Nucleus accumbens (tissue), 56 donors: ENCODE measurements around the gene CHMP4A.
A peak's percentile ranks its signal among the peaks of the same experiment; 100 is the strongest.
"Not testable (repeated sequence)": the region's sequence is repeated elsewhere in the genome, so short reads cannot be mapped to it uniquely, and the experiment has no call there.

ENCODE experiments used
- DNase-seq, 56 donors: peaks; one replicate each; lab custom pipeline; 2025; lab: John Stamatoyannopoulos, UW

CHMP4A gene

GRCh38 chr14:24249230-24250021, 36.1 kb upstream of the CHMP4A start:
- DNase-seq, result no peak

DNA sequence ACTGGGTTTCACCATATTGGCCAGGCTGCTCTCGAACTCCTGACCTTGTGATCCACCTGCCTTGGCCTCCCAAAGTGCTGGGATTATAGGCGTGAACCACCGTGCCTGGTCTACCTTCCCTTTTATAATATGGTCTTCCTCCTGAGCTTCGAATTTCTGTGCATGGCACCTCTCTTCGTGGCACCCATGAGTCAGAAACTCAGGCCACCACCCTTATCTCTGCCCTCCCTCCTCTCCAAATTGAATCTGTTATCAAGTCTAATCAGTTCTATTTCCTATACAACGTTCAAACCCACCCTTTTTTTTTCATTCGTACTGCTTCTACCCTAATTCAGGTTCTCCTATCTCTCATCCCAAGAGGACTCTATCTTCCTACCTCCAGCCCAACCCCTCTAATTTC, 34.1 kb upstream of the CHMP4A start:
- no peak for DNase-seq

GRCh38 chr14:24246765-24247212, 33.5 kb upstream of the CHMP4A start:
- DNase-seq, result no peak

GRCh38 chr14:24245350-24245749, 32.1 kb upstream of the CHMP4A start:
- not testable (repeated sequence) for DNase-seq

- peak in 4 of 56 donors; percentile 29 to 63 (median 48) for DNase-seq
Observed at GRCh38 chr14:24243336-24243836, 30.1 kb upstream of the CHMP4A start.

GRCh38 chr14:24241829-24242443, 28.6 kb upstream of the CHMP4A start:
- DNase-seq, result peak in 33 of 56 donors; percentile 57 to 99 (median 95)

DNA sequence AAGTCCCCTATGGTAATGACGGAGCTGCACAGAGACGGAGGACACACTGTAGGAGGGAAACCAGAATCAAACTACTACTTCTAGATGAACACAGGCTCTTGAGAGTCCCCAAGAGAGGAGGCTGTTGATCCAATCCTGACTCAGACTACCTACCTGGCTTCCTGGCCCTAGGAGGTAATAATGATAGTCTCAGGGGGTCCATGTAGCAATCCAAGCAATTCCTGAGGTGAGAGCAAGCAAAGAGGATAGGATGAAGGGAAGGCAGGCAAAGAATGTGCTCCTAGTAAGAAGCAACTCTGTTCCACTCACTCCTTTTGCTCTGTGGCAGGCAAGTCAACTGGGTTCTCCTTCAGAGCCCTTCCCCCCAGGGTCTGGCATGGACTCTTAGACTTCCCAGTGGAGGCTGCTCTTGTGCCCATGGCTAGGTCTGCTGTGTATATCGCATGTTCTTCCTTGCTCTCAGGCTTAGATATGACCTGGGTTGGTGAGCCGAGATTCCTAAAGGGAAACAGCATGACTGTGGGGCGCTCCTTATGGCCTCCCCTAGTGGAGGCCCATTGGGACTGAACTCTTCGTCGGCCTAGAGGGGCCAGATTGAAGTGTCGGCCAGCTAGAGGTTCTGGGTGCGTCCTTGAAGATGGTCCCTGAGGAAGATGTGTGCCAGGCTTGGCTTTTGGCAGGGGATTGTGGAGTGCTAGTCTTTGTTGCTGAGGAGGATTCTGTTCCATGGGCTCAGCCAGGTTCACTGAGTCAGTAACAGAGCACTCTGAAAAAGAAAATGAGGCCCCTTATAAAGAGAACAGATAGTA, 27.0 kb upstream of the CHMP4A start:
- no peak for DNase-seq

DNA sequence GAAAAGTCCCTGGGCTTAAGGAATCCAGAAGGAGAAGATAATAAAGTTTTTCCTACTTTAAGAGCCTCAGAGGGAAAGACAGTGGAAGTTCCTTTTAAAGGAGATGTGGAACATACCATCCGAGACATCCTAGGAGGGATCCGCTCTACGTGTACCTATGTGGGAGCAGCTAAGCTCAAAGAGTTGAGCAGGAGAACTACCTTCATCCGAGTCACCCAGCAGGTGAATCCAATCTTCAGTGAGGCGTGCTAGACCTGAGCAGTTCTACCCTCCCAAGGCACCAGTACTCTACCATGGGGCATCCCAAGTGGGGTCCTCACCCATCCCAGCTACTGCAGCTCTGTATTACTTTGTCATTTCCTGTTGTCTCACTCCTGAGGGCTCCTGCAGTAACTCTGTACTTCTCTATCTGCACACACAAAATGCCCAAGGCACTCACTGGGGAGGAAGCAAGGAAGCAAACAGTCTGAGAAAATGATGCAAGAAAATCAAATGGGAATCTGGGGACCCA, 25.3 kb upstream of the CHMP4A start:
- DNase-seq, result no peak

- no peak for DNase-seq
Observed at GRCh38 chr14:24238123-24238522, 24.8 kb upstream of the CHMP4A start.

DNA sequence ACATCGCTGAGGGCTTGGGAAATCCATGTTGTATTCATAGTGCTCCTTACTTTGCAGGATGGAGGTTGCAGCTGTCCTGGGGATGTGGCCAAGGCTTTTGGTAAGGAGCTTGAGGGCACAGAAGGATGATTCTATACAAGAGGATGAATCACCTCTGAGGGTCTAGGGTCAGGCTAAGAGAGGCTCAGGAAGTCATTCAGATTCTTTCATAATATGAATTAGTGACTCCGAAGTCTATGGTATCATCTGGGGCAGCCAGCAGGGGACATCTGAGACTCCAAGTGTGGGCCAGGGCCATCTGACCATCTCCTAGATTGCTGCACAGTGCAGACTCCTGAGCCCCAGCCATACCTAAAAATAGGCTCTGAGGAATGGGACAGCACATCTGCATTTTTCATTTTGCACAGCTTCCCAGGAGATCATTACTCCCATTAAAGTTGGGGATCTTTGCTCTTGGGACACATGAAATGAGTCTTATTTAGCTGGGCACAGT, 24.2 kb upstream of the CHMP4A start:
- DNase-seq, result no peak

DNA sequence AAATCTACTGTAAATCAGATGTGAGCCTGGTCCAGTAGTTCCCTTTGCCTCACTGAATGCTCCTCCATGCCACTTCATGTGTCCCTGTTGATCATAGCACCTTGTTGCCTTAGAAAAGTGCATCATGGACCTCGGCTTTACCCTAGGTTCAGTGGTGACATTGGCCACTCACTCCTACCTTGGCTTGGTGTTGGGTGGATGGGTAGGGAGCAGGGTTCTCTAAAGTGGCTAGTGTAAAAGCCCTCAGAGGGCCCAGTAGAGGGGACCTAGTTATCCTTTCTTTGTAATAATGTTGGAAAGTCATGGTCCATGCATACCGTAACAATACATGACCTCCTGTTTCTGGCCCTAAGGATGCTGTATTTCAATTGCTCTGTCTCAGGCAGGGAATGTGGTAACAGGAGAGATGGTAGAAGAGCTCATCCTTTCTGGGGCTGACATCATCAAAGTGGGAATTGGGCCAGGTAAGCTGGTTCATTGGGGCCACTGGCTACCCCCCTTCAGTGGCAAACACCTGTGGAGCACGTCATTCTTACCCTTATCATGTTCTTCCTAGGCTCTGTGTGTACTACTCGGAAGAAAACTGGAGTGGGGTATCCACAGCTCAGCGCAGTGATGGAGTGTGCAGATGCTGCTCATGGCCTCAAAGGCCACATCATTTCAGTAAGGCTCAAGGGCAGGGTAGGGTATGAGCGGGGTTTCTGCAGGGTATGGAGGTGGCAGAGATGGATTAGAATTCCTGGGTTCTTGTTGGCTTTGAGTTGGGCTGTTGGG, 23.6 kb upstream of the CHMP4A start:
- DNase-seq, result no peak

GRCh38 chr14:24235804-24236688, 22.8 kb upstream of the CHMP4A start:
- DNase-seq, result no peak

GRCh38 chr14:24234095-24235005, 21.1 kb upstream of the CHMP4A start:
- no peak for DNase-seq

GRCh38 chr14:24233538-24233866, 20.2 kb upstream of the CHMP4A start:
- no peak for DNase-seq

DNA sequence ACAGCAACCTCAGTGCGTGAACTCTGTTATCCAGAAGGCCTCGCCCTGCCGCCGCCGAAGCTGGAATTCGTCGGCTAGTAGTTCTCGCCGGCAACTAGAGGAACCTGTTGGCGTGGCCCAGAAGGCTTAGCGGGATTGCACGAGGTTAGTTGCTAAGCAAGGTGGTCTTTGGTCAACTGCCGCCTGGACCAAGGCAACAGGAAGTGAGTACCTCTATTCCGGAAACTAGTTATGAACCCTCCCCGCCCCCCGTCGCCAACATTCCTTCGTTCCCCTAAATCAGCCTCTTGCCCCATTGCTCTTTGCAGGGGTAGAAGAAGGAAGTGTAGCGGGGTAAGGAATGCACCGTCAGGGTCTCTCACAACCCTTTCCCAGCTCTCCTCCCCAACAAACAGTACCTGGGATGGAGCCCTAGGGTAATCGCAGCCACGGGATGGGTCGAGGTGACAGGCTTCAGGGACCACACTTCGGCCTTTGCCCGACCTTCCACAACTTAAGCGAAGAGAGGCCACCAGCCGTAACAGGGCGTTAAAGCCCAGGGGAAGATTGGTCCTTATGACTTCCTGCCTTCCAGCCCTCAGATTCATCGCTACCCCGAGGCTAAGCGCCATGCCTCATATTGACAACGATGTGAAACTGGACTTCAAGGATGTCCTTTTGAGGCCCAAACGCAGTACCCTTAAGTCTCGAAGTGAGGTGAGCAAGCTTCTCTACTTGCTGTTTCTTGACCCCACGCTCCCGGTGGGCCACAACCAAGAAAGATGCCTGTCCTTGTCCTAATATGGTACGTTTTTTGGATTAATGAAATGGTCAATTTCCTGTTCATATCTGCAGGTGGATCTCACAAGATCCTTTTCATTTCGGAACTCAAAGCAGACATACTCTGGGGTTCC, 19.6 kb upstream of the CHMP4A start, which contains the start of gene GMPR2:
TSS of gene GMPR2 (plus strand) at position 285 of the 893 bp plus-strand sequence. CDS start at position 610, 325 bp downstream.
- peak in 12 of 56 donors; percentile 26 to 91 (median 79) for DNase-seq

DNA sequence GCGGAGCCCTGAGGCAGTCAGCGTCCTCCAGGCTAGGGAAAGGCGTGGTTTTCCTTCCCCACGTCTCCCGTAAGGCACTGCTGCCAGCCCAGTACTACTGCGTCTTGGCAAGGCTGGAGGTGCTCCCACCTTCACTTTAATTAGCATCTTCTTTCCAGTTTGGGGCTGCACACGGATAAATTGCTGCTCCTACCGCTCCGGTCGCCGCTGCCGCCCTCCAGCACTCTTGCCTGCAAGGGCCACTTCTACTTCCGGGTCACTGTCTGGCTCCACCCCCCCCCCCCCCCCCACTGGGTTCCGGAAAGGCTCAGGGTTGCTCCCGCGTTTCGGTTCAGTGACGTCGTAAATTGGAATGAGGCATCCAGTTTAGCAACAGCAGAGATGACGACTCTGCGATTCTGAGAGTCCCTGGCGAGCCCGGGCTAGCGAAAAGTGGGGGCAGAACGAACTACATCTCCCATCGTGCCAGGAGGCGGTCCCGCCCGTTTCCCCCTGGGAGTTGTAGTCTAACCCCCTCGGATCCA, 18.9 kb upstream of the CHMP4A start, which contains the start of gene NEDD8:
TSS of gene NEDD8 (minus strand) at position 247 of the 524 bp plus-strand sequence. CDS start at position 147, 100 bp downstream.
- DNase-seq, result peak in 55 of 56 donors; percentile 79 to 99 (median 94)
